ENCODE measurements around the gene GPR17. TPM values are rescaled to one million over a fixed set of nuclear protein-coding genes. Genes with fewer than 3 reads are reported as not detected.

Gene GPR17
- total and polyA plus RNA-seq, 2 experiments from 2014 or later, result not detected

DNA sequence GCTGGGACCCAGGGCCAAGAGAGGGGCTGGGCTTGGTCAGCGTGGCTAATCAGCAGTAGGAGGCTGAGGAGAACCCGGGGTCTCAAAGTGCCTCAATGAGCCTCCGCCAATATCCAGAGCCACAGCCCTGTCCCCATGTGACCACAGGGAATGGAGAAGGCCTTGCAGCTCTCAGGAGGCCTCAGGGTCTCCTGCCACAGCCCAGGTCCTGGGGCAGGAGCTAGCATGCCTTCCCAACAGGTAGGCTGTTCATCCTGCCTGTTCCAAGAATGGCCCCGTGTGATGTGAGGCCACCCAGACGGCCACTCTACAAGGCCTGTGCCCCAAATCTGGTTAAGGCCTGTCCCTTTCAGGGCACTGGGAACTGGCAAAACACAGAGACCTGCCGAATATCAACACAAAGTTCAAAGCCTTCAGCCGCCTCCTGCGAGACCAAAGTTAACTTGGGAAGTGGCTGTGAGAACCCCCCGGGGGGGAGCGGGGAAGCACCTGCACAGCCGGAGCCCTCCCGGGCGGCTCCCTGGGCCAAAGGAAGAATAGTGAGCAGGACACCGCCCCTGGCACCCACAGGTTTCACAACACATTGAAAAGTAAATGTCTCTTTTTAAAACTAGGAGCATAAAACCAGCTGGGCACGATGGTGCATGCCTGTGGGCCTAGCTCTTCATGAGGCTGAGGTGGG is 33.9 kb downstream of the GPR17 start:
- H3K4me3 ChIP-seq, result no peak overlapping the region
- H3F3A ChIP-seq (replicated peaks; ENCODE audit: low read depth), result no peaks in the 10 kb centered on the region
- no peaks in the 10 kb centered on the region for H3K79me2 ChIP-seq (replicated peaks; ENCODE audit: insufficient read depth)
- H3K4me1 Mint-ChIP-seq, result peaks cover 10% of the 10 kb centered on the region
- DNase-seq (ENCODE audit: low spot score) (no peak), ATAC-seq (no peak)
- no peaks in the 10 kb centered on the region for H4K20me1 ChIP-seq (replicated peaks; ENCODE audit: insufficient read depth)
- H3K36me3 Mint-ChIP-seq (ENCODE audit: low read depth), result no peaks in the 10 kb centered on the region
- H3K27ac Mint-ChIP-seq, result no peak overlapping the region
- TF ChIP-seq EZH2 (IDR thresholded peaks at IDR 0.05; ENCODE audit: low read depth, unreplicated experiment), result no peak
- no peak for TF ChIP-seq CREB1 (CRISPR knock-in tag; IDR thresholded peaks at IDR 0.05; ENCODE audit: low read depth)
- TF ChIP-seq, protein P1, sequence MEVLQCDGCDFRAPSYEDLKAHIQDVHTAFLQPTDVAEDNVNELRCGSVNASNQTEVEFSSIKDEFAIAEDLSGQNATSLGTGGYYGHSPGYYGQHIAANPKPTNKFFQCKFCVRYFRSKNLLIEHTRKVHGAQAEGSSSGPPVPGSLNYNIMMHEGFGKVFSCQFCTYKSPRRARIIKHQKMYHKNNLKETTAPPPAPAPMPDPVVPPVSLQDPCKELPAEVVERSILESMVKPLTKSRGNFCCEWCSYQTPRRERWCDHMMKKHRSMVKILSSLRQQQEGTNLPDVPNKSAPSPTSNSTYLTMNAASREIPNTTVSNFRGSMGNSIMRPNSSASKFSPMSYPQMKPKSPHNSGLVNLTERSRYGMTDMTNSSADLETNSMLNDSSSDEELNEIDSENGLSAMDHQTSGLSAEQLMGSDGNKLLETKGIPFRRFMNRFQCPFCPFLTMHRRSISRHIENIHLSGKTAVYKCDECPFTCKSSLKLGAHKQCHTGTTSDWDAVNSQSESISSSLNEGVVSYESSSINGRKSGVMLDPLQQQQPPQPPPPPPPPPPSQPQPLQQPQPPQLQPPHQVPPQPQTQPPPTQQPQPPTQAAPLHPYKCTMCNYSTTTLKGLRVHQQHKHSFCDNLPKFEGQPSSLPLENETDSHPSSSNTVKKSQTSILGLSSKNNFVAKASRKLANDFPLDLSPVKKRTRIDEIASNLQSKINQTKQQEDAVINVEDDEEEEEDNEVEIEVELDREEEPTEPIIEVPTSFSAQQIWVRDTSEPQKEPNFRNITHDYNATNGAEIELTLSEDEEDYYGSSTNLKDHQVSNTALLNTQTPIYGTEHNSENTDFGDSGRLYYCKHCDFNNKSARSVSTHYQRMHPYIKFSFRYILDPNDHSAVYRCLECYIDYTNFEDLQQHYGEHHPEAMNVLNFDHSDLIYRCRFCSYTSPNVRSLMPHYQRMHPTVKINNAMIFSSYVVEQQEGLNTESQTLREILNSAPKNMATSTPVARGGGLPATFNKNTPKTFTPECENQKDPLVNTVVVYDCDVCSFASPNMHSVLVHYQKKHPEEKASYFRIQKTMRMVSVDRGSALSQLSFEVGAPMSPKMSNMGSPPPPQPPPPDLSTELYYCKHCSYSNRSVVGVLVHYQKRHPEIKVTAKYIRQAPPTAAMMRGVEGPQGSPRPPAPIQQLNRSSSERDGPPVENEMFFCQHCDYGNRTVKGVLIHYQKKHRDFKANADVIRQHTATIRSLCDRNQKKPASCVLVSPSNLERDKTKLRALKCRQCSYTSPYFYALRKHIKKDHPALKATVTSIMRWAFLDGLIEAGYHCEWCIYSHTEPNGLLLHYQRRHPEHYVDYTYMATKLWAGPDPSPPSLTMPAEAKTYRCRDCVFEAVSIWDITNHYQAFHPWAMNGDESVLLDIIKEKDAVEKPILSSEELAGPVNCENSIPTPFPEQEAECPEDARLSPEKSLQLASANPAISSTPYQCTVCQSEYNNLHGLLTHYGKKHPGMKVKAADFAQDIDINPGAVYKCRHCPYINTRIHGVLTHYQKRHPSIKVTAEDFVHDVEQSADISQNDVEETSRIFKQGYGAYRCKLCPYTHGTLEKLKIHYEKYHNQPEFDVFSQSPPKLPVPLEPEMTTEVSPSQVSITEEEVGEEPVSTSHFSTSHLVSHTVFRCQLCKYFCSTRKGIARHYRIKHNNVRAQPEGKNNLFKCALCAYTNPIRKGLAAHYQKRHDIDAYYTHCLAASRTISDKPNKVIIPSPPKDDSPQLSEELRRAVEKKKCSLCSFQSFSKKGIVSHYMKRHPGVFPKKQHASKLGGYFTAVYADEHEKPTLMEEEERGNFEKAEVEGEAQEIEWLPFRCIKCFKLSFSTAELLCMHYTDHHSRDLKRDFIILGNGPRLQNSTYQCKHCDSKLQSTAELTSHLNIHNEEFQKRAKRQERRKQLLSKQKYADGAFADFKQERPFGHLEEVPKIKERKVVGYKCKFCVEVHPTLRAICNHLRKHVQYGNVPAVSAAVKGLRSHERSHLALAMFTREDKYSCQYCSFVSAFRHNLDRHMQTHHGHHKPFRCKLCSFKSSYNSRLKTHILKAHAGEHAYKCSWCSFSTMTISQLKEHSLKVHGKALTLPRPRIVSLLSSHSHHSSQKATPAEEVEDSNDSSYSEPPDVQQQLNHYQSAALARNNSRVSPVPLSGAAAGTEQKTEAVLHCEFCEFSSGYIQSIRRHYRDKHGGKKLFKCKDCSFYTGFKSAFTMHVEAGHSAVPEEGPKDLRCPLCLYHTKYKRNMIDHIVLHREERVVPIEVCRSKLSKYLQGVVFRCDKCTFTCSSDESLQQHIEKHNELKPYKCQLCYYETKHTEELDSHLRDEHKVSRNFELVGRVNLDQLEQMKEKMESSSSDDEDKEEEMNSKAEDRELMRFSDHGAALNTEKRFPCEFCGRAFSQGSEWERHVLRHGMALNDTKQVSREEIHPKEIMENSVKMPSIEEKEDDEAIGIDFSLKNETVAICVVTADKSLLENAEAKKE (CRISPR knock-in tag; IDR thresholded peaks at IDR 0.05), result no peak
- TF ChIP-seq ZNF114 (CRISPR knock-in tag; IDR thresholded peaks at IDR 0.05), result no peak
- no peak for TF ChIP-seq EZH2phosphoT487 (IDR thresholded peaks at IDR 0.05; ENCODE audit: unreplicated experiment)
- TF ChIP-seq STAT1 (IDR thresholded peaks at IDR 0.05; ENCODE audit: unreplicated experiment), result no peak
- no peak for TF ChIP-seq POLR2AphosphoS5 (IDR thresholded peaks at IDR 0.05; ENCODE audit: low read depth)
- TF ChIP-seq, protein P2, sequence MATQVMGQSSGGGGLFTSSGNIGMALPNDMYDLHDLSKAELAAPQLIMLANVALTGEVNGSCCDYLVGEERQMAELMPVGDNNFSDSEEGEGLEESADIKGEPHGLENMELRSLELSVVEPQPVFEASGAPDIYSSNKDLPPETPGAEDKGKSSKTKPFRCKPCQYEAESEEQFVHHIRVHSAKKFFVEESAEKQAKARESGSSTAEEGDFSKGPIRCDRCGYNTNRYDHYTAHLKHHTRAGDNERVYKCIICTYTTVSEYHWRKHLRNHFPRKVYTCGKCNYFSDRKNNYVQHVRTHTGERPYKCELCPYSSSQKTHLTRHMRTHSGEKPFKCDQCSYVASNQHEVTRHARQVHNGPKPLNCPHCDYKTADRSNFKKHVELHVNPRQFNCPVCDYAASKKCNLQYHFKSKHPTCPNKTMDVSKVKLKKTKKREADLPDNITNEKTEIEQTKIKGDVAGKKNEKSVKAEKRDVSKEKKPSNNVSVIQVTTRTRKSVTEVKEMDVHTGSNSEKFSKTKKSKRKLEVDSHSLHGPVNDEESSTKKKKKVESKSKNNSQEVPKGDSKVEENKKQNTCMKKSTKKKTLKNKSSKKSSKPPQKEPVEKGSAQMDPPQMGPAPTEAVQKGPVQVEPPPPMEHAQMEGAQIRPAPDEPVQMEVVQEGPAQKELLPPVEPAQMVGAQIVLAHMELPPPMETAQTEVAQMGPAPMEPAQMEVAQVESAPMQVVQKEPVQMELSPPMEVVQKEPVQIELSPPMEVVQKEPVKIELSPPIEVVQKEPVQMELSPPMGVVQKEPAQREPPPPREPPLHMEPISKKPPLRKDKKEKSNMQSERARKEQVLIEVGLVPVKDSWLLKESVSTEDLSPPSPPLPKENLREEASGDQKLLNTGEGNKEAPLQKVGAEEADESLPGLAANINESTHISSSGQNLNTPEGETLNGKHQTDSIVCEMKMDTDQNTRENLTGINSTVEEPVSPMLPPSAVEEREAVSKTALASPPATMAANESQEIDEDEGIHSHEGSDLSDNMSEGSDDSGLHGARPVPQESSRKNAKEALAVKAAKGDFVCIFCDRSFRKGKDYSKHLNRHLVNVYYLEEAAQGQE (IDR thresholded peaks at IDR 0.05; ENCODE audit: unreplicated experiment), result no peak
- no peak for TF ChIP-seq NANOG (IDR thresholded peaks at IDR 0.05; ENCODE audit: borderline replicate concordance)
- peaks cover 31% of the 10 kb centered on the region for H3K27me3 ChIP-seq (ENCODE audit: insufficient read depth)
- peaks cover 6% of the 10 kb centered on the region for H3K4me1 ChIP-seq (ENCODE audit: insufficient read depth)
- no peak overlapping the region for H3K4me3 Mint-ChIP-seq
- H3K9me2 ChIP-seq (ENCODE audit: insufficient read depth), result no peaks in the 10 kb centered on the region
- no peak overlapping the region for H3K27ac ChIP-seq (ENCODE audit: low read depth)
- H2AFZ ChIP-seq, result no peak overlapping the region
- no peaks in the 10 kb centered on the region for H3K9me3 Mint-ChIP-seq
- peaks cover 30% of the 10 kb centered on the region for H3K27me3 Mint-ChIP-seq (ENCODE audit: insufficient read depth, low read depth, poor library complexity)
- no peaks in the 10 kb centered on the region for H3K36me3 ChIP-seq (ENCODE audit: insufficient read depth)
- no peak overlapping the region for H3K4me2 ChIP-seq

All from GM23338 (cell line).